HS-5 (cell line): ENCODE measurements around the gene STX10.

Source experiments
- DNase-seq: peaks from one replicate; pipeline ENCODE4 v3.0.0-alpha.2; 2012; ENCODE audit warnings: low read depth

Gene STX10

GRCh38 chr19:13100031-13100588 lies 50.1 kb downstream of the STX10 start:
- no peak for DNase-seq

GRCh38 chr19:13099073-13099999 lies 50.8 kb downstream of the STX10 start:
- no peak for DNase-seq

- DNase-seq: no peak
Measured at GRCh38 chr19:13098277-13099072, 51.7 kb downstream of the STX10 start.

GRCh38 chr19:13097463-13098258 lies 52.5 kb downstream of the STX10 start:
- DNase-seq: no peak

GRCh38 chr19:13097033-13097462 lies 53.1 kb downstream of the STX10 start:
- DNase-seq: no peak

- no peak for DNase-seq
Measured at GRCh38 chr19:13095934-13096927, 53.9 kb downstream of the STX10 start.

GRCh38 chr19:13095393-13095784 lies 54.8 kb downstream of the STX10 start:
- no peak for DNase-seq

- DNase-seq: no peak
Measured at GRCh38 chr19:13094771-13095392, 55.3 kb downstream of the STX10 start.

- no peak for DNase-seq
Measured at GRCh38 chr19:13094106-13094504, 56.1 kb downstream of the STX10 start.
